Stomach smooth muscle (tissue), 2 donors: ENCODE results near the gene PTPN20.
"Not testable (repeated sequence)": the region's sequence is repeated elsewhere in the genome, so short reads cannot be mapped to it uniquely, and the experiment has no call there.

Source experiments
- H3K27ac ChIP-seq: one replicate; pipeline ENCODE4 v1.7.0; 2013; ENCODE audit warnings: mild to moderate bottlenecking, low read length, inconsistent platforms
- H3K27me3 ChIP-seq, 2 donors: one replicate each; pipeline ENCODE4 v1.7.0; 2013; ENCODE audit warnings: low read length in 2 of 2; ENCODE audit not compliant: insufficient read depth in 2 of 2, control insufficient read depth in 1 of 2
- H3K36me3 ChIP-seq, 2 donors: one replicate each; pipeline ENCODE4 v1.7.0; 2013; ENCODE audit warnings: low read length in 2 of 2; ENCODE audit not compliant: control insufficient read depth in 2 of 2, insufficient read depth in 2 of 2
- H3K4me1 ChIP-seq: one replicate; pipeline ENCODE4 v1.7.0; 2013; ENCODE audit warnings: low read length; ENCODE audit not compliant: control insufficient read depth, insufficient read depth
- H3K4me3 ChIP-seq, 2 donors: one replicate each; pipeline ENCODE4 v1.7.0; 2013; ENCODE audit warnings: low read length in 2 of 2
- H3K9ac ChIP-seq, 2 donors: one replicate each; pipeline ENCODE4 v1.7.0; 2013; ENCODE audit warnings: low read length in 2 of 2, mild to moderate bottlenecking in 1 of 2
- H3K9me3 ChIP-seq, 2 donors: one replicate each; pipeline ENCODE4 v1.7.0; 2013; ENCODE audit warnings: low read length in 2 of 2; ENCODE audit not compliant: control insufficient read depth in 2 of 2
- donor health status: healthy.
- donor health status: Pancreatic carcinoma.

PTPN20 gene

DNA sequence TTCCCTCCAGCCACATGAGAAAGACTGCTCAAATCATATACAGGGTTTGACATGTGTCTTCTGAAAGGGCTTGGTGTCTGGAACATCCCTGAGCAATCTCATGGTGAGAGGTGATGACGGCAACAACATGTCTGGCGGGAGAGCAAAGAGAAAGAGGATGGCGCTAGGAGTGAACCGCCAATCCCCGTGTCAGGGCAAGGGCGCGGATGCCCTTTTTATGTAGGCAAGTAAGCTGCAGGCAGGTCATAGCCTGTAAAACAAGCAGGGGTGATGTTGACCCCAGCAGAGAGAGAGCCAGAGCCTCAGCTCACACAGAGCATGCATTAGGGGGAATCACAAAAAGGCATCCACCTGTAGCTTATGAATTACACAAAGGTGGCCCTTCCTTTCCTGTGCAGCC, 4.9 kb upstream of the PTPN20 start:
- not testable (repeated sequence) for H3K27ac ChIP-seq, H3K27me3 ChIP-seq, H3K4me1 ChIP-seq, H3K9ac ChIP-seq, H3K36me3 ChIP-seq, H3K4me3 ChIP-seq, H3K9me3 ChIP-seq

GRCh38 chr10:46907185-46908117, 3.8 kb upstream of the PTPN20 start:
- not testable (repeated sequence) for H3K4me1 ChIP-seq, H3K36me3 ChIP-seq

GRCh38 chr10:46922498-46922897, 11.3 kb downstream of the PTPN20 start:
- not testable (repeated sequence) for H3K4me3 ChIP-seq, H3K36me3 ChIP-seq, H3K9ac ChIP-seq, H3K9me3 ChIP-seq, H3K27ac ChIP-seq, H3K27me3 ChIP-seq, H3K4me1 ChIP-seq

More at GRCh38 chr10:46907185-46908117, 3.8 kb upstream of the PTPN20 start:
- not testable (repeated sequence) for H3K4me3 ChIP-seq, H3K27me3 ChIP-seq, H3K9me3 ChIP-seq, H3K9ac ChIP-seq, H3K27ac ChIP-seq

- not testable (repeated sequence) for H3K4me3 ChIP-seq, H3K36me3 ChIP-seq, H3K9me3 ChIP-seq, H3K9ac ChIP-seq, H3K4me1 ChIP-seq, H3K27ac ChIP-seq, H3K27me3 ChIP-seq
Measured at GRCh38 chr10:46925156-46925555, 13.9 kb downstream of the PTPN20 start.

DNA sequence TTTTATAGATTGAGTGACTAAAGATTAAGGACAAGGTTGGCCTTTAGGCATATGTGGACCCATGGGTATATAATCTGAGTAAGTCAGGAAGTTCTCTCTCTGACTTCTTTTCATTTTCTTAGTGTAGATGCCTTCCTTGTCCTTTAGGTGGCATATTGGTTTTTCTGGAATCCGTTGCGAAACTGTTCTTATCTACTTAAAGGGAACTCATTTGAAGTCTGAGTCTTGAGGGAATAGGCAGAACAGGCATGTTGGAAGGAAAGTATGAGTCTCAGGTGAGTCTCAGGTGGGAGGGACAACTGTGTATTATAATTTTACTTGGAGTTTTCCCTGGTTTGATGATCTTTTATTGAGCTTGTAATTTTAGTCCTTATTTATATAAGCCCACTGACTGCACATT, 14.6 kb downstream of the PTPN20 start:
- H3K9ac ChIP-seq, H3K27ac ChIP-seq, H3K27me3 ChIP-seq, H3K36me3 ChIP-seq, H3K9me3 ChIP-seq, H3K4me3 ChIP-seq, H3K4me1 ChIP-seq: not testable (repeated sequence)

DNA sequence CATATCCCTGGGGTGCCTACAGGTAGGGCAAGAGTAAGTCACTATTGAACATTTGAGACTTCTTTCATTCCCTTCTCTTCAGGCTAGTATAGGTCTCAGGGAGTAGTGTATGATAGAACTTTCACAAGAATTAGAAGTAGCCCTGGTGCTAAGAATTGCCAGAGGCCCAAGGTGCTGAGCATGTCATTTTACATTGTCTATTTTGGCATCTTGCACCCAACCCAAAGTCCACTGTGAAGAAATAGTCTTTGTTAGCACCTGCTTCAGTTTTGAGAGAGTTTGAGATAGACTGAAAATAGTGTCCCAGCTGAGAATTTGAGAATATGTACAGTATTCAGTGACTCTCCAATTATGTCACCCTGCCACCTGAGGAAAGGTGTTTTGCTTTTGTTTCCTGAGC, 17.6 kb downstream of the PTPN20 start:
- H3K27ac ChIP-seq, H3K27me3 ChIP-seq, H3K9me3 ChIP-seq, H3K36me3 ChIP-seq, H3K9ac ChIP-seq, H3K4me1 ChIP-seq, H3K4me3 ChIP-seq: not testable (repeated sequence)

- not testable (repeated sequence) for H3K4me1 ChIP-seq, H3K36me3 ChIP-seq, H3K27ac ChIP-seq, H3K27me3 ChIP-seq, H3K4me3 ChIP-seq, H3K9me3 ChIP-seq, H3K9ac ChIP-seq
Measured at GRCh38 chr10:46932383-46932782, 21.2 kb downstream of the PTPN20 start.

GRCh38 chr10:46941091-46941490, 29.9 kb downstream of the PTPN20 start:
- H3K4me1 ChIP-seq, H3K9ac ChIP-seq, H3K27ac ChIP-seq, H3K27me3 ChIP-seq, H3K4me3 ChIP-seq, H3K36me3 ChIP-seq, H3K9me3 ChIP-seq: not testable (repeated sequence)

DNA sequence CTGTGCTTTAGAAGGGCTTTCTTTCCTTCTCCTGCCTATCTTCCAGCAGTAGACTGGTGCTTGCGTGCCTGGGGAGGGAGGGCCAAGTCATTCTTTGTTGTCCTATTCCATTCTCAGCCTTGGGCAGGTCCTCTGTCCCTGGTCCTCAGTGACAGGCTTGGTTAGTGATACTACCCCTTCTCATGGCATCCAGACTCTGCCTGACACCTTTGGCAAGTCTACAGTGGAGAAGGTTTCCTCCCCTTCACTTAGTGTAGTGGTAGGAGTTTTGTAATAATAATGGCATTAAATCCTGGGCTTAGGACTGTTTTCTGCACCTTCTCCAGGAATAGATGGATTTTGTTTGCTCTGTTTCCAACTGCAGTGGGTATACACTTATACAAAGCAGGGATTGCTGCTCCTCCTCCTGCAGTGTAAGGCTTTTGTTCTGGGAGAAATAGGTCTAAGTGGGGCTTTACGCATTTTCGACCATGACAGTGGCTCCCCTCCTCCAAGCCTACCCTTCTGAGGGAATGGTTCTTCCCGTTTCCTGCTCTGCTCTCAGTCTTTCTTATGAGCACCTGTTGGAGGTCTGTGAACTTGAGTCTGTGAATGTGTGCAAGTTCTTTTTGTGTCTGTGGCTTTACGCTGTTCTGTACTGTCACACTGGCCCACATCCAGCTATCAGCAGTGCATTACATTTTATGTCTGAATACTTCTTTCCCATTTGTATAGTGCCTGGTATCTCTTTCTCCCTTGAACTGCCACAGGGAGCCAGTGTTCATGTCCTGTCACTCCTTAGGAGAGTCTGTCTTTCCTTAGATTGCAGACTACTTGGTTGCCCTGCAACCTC, 37.7 kb downstream of the PTPN20 start:
- not testable (repeated sequence) for H3K4me1 ChIP-seq, H3K9me3 ChIP-seq, H3K4me3 ChIP-seq, H3K27ac ChIP-seq, H3K36me3 ChIP-seq, H3K27me3 ChIP-seq, H3K9ac ChIP-seq

GRCh38 chr10:46952540-46952939, 41.3 kb downstream of the PTPN20 start:
- H3K9me3 ChIP-seq, H3K9ac ChIP-seq, H3K36me3 ChIP-seq, H3K4me1 ChIP-seq, H3K4me3 ChIP-seq, H3K27me3 ChIP-seq, H3K27ac ChIP-seq: not testable (repeated sequence)

GRCh38 chr10:46960742-46961141, 49.5 kb downstream of the PTPN20 start:
- not testable (repeated sequence) for H3K27me3 ChIP-seq, H3K4me3 ChIP-seq, H3K9ac ChIP-seq, H3K4me1 ChIP-seq, H3K27ac ChIP-seq, H3K36me3 ChIP-seq, H3K9me3 ChIP-seq
